HFF-Myc (cell line): ENCODE measurements around the gene SNX20.

Experiments used
- DNase-seq: peaks from one replicate; pipeline ENCODE4 v3.0.0-alpha.2; 2011; ENCODE audit warnings: low read depth; ENCODE audit errors: extremely low read depth
- H3K4me3 ChIP-seq: replicated peaks from 2 replicates; pipeline ENCODE4 v1.5.1; 2011; ENCODE audit warnings: low read depth, mild to moderate bottlenecking, control low read depth, low read length
- TF ChIP-seq, protein P1 (sequence below): IDR thresholded peaks from 2 replicates; pipeline ENCODE4 v1.5.1; 2012; ENCODE audit warnings: mild to moderate bottlenecking, low read depth, low read length, control low read depth; ENCODE audit errors: missing control alignments

SNX20 gene

DNA sequence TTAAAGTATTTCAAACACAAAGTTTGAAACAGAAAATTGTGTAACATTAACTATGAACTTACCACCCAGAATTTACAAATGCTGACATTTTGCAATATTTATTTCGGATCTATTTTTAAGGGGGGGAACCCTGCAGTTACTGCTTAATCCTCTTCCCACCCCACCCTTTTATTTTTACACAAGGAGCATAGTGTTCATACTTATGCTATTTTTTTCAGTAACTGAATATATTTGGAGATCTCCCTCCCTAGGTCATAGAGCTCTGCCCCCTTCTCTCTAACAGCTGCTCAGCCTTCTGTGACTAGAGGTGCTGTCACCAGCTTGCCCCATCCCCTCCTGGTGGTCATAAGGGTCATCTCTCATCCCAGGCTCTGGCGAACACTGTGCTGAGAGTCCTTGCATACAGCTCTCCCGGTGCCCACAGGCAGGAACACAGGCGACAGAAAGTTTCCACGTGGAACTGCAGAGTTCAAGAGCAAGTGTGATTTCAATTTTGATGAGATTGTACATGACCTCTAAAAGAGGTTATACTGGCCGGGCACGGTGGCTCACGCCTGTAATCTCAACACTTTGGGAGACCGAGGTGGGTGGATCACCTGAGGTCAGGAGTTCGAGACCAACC lies 44.2 kb downstream of the SNX20 start:
- DNase-seq: no peak
- TF ChIP-seq, protein P1, sequence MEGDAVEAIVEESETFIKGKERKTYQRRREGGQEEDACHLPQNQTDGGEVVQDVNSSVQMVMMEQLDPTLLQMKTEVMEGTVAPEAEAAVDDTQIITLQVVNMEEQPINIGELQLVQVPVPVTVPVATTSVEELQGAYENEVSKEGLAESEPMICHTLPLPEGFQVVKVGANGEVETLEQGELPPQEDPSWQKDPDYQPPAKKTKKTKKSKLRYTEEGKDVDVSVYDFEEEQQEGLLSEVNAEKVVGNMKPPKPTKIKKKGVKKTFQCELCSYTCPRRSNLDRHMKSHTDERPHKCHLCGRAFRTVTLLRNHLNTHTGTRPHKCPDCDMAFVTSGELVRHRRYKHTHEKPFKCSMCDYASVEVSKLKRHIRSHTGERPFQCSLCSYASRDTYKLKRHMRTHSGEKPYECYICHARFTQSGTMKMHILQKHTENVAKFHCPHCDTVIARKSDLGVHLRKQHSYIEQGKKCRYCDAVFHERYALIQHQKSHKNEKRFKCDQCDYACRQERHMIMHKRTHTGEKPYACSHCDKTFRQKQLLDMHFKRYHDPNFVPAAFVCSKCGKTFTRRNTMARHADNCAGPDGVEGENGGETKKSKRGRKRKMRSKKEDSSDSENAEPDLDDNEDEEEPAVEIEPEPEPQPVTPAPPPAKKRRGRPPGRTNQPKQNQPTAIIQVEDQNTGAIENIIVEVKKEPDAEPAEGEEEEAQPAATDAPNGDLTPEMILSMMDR: no peak
- no peak overlapping the region for H3K4me3 ChIP-seq

DNA sequence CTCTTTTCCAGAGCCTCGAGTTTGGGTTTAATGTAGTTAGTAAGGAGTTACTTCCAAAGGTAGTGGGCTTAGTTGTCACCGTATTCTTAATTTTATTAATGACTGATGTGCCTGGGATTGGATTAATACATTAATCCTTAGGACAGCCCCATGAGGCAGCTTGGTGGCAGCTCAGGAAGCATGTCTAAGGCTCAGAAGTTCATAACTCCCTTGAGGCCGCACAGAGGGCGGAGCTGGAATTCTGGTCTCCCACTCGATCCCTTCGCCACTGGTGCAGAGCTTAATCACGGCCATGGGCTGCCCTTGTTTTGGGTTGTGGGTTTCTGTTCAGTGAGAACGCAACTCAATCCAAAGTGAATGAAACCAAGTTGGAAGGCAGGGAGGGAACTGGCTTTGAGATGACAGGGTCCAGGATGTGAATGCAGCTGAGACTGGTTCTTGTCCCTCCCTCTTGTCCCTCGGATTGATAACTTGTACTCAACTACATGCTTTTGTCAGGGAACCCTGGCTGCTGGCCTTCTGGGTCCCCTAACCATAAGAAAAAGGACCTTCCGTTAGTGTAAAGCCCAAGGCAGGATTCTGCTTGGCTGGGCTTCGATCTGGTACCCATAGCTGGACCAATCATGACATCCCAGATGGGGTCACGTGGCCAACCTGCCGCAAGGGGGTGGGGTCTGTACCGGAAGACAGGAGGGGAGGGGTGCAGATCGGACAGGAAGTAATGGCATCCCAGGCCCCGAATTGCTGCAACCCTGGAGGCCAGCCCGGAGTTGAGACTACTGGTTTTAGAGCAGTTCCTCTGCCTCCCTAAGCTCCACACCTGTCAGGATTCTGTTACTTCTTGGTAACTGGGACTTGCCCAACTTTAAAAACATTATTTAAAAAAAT lies 45.4 kb downstream of the SNX20 start:
- TF ChIP-seq, protein P1: no peak
- no peak overlapping the region for H3K4me3 ChIP-seq
- no peak for DNase-seq

DNA sequence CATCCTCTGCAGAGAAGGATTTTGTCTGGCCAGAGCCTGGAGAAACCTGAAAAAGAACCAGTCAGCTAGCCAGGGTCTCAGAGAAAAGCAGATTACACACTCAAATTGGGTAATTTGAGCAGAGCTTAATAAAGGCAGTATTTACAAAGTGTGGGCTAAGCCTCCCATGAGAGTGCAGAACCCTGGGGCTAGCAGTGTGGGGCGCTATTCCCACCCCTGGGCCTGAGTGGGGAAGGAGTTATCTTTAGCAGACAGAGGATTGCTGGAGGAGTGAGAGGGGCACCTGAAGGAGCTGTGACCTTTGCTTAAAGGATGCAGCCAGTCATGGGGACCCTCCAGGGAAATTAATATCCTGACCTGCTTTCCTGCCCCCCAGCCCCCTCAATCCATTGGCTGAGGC lies 46.2 kb downstream of the SNX20 start:
- no peak overlapping the region for H3K4me3 ChIP-seq
- DNase-seq: no peak
- TF ChIP-seq, protein P1: no peak

DNA sequence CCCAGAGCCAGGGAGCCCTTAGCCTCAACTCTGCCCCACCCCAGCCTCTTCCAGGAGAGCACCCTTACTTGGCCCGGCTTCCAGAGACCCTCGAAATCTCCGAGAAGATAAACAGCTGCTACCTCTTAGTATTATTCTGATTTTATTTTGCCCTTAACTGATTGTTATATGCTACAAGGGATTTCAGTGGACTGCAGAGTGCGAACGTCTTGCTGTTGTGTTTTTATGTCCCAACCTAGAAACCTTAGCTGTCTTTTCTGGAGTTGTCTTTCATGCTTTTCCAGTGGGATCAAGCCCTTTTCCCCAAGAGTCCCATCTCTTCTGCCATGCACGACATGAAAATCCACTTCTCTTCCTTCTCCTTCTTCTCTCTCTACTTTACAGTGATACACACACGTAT lies 47.0 kb downstream of the SNX20 start:
- no peak overlapping the region for H3K4me3 ChIP-seq
- no peak for DNase-seq
- TF ChIP-seq, protein P1: no peak

DNA sequence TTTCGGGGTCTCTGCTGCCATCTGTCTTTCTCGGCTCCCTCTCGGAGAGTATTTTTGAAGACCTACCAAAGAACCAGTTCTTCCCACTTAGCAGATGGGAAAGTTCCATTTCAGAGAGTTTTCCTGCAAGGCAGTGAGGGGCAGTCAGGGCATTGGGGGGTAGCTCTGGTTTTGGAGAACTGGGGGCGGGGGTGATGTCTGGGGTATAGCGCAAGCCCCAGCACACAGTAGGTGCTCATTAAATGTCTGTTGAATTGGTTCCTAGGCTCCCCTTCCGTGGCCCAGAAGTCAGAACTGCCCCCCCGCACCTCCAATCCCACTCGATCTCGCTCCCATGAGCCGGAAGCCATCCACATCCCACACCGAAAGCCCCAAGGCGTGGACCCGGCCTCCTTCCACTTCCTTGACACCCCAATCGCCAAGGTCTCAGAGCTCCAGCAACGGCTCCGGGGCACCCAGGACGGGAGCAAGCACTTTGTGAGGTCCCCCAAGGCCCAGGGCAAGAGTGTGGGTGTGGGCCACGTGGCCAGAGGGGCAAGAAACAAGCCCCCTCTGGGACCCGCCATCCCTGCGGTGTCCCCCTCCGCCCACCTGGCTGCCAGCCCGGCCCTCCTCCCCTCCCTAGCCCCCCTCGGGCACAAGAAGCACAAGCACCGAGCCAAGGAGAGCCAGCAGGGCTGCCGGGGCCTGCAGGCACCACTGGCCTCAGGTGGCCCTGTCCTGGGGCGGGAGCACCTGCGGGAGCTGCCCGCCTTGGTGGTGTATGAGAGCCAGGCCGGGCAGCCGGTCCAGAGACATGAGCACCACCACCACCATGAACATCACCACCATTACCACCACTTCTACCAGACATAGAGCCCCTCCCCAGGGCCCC lies 47.9 kb downstream of the SNX20 start:
- no peak for DNase-seq
- H3K4me3 ChIP-seq: no peak overlapping the region
- TF ChIP-seq, protein P1: no peak

DNA sequence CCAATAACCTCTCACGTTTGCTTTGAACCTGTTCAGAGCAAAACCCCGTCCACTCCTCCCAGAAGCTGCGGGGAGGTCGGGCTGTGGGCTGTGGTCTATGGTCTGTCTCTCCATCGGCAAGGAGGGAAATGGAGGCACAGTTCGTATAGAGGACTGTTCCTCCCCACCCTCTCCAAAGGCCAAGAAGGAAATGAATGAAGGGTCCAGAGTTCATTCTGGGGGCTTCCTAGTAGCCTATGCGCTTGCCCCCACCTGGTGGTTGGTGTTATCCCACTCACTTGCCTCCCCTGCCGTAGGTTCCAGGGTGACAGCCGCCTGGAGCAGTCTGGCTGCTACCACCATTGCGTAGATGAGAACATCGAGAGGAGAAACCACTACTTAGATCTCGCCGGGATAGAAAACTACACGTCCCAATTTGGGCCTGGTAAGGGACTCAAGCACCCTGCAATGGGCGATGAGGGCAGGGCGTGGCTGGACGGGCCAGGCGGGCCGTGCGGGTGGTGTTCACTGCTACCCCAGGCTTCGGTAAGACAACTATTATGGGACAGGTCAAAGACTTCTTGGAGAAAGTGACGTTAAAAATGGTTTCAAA lies 49.0 kb downstream of the SNX20 start:
- H3K4me3 ChIP-seq: no peak overlapping the region
- TF ChIP-seq, protein P1: no peak
- no peak for DNase-seq
